ENCODE results near the gene FAM200C.
"Not testable (repeated sequence)": the region's sequence is repeated elsewhere in the genome, so short reads cannot be mapped to it uniquely, and the experiment has no call there.

The FAM200C gene

DNA sequence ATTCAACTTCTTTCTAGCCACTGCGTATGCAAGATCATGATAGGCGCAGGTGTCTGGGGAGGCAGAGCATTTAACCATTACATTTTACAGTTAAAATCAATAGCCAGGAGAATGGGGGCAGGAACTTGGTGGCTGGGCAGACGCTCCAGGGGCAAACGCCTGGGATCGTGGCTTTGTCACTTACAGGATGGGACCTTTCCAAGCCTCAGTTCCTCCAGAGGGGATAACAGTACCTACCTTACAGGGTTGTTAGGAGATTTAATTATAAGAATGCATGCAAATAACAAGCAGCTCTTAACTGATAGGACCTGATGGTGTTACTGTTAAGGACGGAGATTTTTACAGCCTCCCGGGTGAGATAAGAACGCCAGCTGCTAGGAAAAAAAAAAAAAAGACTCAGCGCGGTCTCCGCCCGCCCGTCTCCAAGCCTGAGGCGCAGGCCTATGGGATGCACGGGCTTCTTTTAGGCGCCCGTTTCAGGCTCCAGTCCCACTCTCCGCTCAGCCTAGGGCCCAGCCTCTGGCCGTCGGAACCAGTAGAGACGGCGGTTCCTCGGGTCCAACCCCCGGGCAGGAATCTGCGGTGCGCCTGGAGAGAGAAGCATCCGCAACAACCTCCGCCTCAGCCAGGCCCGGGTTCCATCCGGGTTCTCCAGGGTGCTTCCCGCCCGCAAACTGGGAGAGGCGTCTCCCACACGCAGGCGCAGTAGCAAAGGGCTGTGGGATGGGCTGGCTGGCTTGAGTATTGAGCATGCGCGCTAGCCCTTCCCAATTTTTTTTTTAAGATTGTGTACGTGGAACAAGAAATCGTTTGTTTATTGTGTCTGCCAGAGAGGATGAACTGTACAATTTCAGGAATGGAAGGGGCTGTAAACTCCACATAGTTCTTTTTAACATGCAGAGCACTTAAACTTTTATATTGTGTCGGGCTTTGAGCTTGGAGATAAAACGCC, at the start of gene FAM200C:
FAM200C (minus strand) TSS at position 653 of the 952 bp plus-strand sequence. CDS start 4,564 bp downstream, outside the sequence.
- peak; percentile 63 to 66 for DNase-seq (ENCODE audit: low read depth in 2 of 2)

DNA sequence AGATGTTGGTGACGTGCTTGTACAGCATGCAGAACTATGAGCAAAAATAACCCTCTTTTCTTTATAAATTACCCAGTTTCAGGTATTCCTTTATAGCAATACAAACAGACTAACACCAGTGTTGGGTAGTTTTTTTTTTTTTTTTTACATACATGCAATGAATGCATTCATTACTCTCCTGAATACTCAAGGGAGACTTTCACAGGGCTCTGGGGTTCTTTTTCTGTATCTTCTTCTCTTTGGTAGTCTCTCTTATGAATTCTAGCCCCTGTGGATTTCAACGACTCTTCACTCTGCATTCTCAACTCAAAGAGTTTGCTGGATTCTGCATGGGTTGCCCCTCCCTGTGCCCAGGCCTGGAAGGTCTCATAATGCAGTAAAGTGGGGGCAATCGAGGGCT, 49.6 kb upstream of the FAM200C start:
- no peak for DNase-seq (ENCODE audit: low read depth in 2 of 2)

DNA sequence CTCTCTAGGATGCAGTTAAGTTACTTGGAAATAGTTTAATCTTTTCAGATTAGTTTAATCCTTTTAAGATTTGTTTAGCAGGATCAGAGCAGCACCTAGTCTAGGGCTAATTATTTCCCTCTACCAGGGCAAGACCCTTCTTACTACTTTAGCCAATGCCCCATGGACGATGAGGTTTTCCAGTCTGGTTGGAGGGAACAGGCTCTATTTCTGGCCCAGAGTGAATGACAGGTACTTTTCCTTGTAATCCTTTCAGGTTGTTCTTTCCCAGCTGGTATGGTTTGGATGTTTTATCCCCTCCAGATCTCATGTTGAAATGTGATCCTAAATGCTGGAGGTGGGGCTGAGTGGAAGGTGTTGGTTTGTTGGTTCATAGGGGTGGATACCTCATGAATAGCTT, 49.0 kb upstream of the FAM200C start:
- no peak for DNase-seq (ENCODE audit: low read depth in 2 of 2)

DNA sequence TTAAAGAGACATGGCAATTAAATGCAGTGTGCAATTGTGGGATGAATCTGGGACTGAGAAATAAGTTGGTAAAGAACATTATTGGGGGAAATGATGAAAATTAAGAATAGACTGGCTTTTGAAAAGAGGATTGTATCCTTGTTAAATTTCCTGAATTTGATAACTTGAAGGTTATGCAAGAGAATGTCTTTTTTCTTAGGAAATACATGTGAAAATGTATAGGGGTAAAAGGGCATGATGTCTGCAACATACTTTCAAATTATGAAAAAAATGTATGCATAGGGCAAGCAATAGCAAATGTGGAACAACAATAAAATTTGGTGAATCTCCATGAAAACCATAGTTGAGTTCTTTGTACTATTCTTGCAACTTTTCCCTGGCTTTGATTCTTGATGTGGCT, 45.9 kb upstream of the FAM200C start:
- DNase-seq (ENCODE audit: low read depth in 2 of 2) = no peak

DNA sequence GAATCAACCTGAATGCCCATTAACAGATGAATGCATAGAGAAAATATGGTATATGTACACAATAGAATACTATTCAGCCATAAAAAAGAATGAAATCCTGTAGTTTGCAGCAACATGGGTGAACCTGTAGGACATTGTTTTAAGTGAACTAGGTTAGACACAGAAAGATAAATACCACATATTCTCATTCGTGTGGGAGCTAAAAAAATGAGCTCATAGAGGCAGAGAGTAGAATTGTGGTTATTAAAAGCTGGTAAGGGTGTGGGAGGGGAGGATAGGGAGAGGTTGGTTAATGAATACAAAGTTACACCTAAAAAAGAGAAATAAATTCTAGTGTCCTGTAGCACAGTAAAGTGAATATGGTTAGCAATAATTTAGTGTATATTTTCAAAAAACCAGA, 45.3 kb upstream of the FAM200C start:
- DNase-seq (ENCODE audit: low read depth in 2 of 2) = no peak

DNA sequence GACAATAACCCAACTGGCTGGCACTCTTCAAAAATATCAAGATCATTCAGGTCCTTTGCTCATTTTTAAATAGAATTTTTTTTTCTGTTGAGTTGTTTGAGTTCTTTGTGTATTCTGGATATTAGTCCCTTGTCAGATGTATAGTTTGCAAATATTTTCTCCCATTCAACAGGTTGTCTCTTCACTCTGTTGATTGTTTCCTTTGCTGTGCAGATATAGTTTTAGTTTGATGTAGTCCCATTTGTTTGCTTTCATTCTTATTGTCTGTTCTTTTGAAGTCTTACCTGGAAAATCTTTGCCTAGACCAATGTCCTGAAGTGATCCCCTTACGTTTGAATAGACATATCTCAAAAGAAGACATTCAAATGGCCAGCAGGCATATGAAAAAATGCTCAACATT, 44.6 kb upstream of the FAM200C start:
- DNase-seq (ENCODE audit: low read depth in 2 of 2) = no peak

DNA sequence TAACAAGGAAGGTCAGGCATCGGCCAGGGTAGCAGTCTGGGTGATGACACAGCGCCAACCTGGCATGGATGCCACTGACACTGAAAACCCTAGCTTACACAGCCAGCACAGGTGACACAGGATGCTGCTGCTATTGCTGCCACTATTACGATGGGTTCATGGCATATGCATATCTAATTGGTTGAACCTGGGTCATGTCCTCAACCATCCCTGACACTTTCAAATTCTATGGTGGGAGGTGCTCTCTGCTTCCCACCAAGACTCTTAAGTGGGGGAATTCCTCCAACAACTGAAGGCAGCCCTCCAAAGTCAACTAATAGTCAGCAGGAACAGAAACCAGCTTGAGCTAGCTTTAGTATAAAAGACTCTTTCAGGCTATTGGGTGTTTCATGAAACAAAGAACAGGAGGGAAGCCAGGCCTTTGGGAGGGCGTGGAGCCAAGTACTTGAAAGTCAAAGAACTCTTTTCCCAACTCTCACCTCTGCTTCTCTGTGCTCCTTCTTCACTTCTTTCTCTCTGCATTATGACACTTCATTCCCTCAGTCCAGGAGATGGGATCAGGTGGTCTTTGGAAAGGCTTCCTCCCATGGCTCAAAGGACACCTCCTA, 43.1 kb upstream of the FAM200C start:
- no peak for DNase-seq (ENCODE audit: low read depth in 2 of 2)

DNA sequence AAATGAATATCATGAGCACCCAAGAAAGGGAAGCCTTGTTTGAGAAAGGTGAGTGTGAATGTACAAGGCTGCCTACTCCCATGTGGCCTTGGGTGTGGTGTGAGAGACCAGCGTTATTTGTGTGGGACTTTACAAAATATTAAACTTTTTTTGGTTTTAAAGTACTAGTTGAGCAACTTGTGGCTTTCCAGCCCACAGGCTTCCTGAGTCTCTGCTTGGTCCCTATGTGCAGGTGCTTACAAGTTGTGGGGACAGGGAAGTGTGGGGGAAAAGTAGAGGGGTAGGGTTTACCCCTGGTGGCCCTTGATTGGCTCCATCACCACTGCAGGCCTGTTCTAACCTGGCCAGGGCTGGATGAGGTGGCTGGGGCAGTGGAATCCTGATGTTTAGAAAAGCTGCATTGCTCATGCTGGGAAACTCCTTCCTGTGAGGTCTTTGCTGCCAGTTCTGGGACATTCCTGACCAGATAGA, 41.5 kb upstream of the FAM200C start:
- no peak for DNase-seq (ENCODE audit: low read depth in 2 of 2)

DNA sequence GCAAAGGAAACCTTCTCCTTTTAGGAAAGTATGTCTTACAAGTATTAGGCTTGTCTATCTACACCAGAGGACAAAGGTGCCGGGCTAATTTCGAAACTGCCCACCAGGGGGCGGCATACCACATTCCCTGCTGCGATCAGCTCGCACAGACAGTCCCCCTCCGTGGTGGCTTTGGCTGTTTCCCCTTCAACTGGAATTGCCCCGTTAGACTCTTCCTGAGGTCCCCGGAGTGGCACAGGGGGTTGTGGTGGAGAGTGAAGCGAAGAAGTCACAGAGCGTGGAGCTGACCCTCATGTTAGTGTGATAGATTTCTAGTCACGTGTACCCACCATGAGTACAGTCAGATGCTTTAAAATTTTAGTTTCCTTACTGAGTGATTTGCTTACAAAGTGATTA, 39.3 kb upstream of the FAM200C start:
- DNase-seq (ENCODE audit: low read depth in 2 of 2) = peak; percentile 77 to 80

DNA sequence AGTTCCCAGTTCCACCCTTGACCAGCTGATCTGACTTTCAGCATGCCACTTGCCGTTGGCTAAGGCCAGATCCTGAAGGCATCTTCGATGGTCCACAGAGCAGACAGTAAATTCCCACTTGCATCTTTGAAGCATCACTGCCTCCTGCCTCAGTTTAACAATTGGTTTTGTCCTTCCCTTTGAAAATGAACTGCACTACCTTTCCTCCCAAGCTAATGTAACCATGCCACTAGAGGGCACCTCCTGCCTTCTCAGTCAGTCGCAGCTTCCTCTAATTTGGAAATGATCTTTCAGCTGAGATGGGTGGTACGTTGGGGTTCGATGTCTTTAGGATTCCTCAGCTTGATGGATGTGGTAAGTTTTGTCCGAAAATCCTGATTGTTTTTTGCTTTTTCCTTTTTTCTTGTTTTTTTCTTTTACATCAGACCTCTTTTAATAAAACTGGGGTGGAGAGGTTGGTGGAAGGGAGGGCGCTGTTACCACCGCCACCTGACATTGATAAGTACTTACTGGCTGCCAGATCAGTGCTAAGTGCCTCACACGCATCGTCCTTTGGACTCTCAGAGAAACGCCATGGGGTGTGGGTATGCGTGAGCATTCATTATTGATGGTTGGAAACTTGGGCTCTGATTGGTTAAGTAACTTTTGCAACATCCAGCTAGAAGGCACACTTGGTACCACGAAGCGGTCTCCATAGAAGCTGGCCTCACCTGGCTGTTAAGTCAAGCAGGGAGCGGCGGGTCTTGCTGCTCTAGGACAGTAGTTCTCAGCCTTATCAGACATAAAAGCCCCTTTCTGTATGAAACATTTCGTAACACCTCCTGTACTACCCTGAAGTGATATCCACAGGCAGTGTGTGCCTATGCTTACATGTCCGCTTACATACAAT, 38.7 kb upstream of the FAM200C start:
- peak in 1 of 2 donors; percentile 22 for DNase-seq (ENCODE audit: low read depth in 2 of 2)

DNA sequence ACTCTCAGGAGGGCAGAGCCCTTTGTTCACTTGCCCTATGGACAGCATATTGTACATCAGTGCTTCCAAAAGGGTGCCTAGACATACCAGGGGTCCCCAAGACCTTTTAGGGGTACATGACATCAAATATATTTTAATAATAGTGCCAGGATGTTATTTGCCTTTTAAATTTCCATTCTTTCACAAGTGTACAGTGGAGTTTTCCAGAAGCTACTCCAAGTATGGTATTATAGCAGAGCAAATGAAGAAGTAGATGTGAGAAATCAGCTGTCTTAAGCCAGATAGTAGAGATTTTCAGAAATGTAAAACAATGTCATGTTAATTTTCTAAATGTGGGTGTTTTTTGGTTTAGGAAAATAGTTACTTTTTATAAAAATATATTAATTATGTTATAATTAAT, 37.4 kb upstream of the FAM200C start:
- no peak for DNase-seq (ENCODE audit: low read depth in 2 of 2)

DNA sequence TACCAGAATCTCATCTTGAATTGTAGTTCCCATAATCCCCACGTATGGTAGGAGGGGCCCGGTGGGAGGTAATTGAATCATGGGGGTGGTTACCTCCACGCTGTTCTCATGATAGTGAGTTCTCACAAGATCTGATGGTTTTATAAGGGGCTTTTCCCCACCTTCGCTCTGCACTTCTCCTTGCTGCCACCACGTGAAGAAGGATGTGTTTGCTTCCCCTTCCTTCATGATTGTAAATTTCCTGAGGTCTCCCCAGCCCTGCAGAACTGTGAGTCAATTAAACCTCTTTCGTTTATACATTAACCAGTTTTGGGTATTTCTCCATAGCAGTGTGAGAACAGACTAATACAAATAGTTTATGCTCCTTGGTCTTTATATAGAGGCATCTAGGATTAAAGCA, 36.8 kb upstream of the FAM200C start:
- not testable (repeated sequence) for DNase-seq (ENCODE audit: low read depth in 2 of 2)

DNA sequence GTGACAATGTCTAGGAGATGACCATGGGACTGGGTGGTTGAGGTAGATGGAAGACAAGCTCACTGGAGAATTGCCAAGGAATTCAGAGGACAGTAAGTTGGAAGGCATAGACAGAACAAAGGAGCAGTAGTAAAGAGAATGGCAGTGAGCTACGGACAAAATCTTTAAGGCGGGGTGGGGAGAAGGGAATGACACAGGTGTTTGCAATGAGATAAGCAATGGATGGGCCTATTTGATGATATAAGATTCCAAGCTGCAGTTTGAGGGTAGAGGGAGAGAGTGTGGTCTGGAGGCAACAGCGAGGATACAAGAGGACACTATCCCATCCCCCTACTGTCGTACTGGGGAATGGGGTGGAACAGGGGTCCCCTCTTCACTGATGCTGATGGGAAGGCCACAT, 36.2 kb upstream of the FAM200C start:
- no peak for DNase-seq (ENCODE audit: low read depth in 2 of 2)

DNA sequence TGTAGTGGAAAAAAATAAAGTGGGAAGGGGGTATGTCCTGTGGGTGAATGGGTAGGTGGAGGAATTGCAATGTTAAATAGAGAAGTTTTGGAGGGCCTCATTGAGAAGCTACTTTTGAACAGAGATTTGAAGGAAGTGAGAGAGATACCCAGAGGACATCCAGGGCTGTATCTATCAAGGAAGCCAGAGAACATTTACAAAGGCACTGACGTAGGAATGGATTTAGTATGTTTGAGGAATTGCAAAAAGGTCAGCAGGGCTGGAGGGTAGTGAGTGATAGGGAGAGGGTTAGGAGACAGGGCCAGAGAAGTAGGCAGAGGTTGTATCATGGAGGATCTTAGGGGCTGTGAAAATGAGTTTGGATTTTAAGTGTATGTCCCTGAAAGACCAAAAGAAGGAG, 35.7 kb upstream of the FAM200C start:
- DNase-seq (ENCODE audit: low read depth in 2 of 2) = no peak

DNA sequence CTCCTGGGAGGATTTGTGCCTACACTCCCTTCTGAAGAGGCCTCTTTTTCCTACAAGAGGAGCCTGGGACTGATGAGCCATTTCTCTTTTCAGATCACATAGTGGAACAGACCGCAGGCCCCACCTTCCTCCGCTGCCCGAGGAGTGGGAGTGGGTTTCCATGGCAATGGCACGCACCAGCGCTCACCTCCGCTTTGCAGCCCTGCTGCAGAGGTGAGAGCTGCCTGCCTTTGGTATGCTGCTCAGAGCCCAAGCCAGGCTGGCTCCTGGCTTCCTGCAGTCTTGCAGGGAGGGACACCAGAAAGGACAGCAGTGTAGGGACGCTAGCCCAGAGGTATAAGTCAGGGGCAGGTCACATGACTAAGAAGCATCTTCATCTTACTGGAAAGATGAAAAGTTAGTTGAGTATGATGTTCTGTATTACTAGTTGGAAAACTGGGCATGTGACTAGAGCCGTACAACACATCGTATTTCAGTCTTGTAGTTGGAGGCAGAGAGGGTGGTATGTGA, 34.2 kb upstream of the FAM200C start:
- DNase-seq (ENCODE audit: low read depth in 2 of 2) = no peak

DNA sequence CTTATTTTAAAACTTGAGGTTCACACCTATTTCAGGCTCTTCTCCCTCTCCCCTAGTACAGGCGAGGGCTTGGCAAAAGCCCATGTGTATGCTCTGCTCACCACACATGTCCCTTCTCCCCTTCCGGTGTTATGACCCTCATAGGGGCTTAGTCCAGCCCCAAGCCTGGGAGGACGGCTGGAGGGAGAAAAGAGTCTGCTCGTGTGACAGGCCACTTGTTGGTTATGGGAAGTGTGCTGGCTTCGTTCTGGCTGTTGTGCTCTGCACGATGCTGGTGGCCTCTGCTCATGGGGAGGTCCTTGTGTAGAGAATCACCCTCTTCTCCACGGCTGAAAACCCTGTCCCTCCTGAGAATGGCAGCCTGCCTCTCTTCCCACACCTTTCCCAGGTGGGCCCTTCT, 32.9 kb upstream of the FAM200C start:
- DNase-seq (ENCODE audit: low read depth in 2 of 2) = no peak

DNA sequence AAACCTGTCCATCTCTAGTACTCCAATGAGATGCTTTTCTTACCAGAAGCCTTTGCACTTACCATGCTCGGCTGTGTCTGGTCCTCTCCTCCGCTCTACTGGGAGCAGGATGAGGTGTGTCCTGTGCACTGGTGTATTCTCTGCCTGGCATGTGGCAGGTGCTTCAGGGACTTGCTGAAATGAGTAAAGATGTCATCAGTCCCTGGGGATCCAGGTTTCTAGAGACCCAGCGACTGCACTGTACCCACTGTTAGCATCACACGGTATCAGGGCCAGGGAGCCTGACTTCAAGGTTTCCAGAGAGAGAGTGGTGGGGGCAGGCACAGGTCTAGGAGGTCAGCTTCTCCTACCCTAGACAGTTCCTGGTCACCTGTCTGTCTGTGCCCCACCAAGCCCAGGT, 32.3 kb upstream of the FAM200C start:
- DNase-seq (ENCODE audit: low read depth in 2 of 2) = no peak

DNA sequence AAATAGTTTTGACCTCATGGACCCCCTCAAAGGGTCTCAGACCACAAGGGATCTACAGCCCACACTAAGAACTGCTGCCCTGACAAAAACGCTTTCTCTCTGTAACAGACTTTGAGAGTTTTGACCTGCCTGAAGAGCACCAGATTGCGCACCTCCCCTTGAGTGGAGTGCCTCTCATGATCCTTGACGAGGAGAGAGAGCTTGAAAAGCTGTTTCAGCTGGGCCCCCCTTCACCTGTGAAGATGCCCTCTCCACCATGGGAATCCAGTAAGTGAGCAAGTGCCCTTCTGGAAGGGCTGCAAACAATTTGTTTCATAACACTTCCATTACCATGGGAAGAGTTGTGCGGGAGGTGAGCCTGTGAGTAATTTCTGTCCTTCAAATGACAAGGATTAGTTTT, 27.8 kb upstream of the FAM200C start:
- no peak for DNase-seq (ENCODE audit: low read depth in 2 of 2)

DNA sequence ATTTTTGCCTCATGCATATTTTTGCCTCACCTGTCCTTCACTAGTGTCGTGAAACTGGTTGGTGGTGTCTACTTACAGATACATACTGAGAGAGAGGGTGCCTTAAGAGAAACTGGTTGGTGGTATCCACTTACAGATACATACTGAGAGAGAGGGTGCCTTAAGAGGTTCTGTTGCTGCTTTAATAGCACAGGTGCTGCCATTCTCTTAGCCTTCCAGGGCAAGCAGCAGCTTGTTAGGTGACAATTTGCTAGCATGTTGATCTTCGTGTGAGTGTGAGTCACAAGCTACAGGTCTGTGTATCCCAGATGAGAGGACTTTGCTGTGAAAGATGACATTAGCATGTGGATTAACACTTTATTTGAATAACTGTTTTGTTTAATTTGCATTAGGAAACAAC, 23.2 kb upstream of the FAM200C start:
- DNase-seq (ENCODE audit: low read depth in 2 of 2) = no peak

DNA sequence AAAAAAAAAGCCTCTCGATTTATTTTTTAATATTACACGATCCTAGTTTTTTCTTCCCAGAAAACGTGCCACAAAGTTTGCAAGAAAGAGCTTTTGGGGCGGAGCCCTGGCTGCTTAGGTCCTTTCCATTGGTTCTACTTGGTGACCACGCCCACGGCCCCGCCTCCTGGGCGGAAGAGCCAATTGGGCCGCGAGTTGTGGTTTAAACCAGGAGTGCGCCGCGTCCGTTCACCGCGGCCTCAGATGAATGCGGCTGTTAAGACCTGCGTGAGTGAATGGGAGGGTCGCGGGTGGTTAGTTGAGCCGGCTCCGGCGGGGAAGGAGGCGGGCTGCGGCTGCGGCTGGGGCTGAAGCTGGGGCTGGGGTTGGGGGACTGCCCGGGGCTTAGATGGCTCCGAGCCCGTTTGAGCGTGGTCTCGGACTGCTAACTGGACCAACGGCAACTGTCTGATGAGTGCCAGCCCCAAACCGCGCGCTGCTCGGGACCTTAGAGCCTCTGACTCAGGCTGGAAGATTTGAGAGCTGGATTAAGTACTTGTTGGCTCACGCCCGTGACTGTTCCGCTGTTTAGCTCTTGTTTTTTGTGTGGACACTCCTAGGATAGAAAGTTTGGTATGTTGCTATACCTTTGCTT, 21.9 kb upstream of the FAM200C start, which contains the start of gene PTTG1:
PTTG1 (plus strand) TSS at position 231 of the 634 bp plus-strand sequence. CDS start 458 bp downstream, outside the sequence.
- peak; percentile 87 to 91 for DNase-seq (ENCODE audit: low read depth in 2 of 2)

DNA sequence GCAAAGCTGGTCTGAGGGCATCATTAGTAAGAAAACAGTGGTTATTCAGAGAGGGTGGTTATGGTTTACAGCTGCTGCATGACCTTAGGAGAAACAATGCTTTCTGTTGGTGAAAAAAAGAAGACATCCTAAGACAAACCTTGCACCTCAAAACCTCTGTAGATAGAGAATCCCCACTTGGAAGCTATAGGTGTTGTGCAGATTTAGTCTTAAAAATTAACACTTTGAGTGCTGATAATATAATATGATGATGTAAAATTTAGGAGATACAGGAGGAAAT, 20.4 kb upstream of the FAM200C start:
- DNase-seq (ENCODE audit: low read depth in 2 of 2) = no peak
